Fibroblast of the conjunctiva (primary cell): ENCODE data around the gene TEX13C.
"Not testable (repeated sequence)": the region's sequence is repeated elsewhere in the genome, so short reads cannot be mapped to it uniquely, and the experiment has no call there.

Experiments
- DNase-seq: peaks from one replicate; pipeline ENCODE4 v3.0.0-alpha.2; 2010; ENCODE audit warnings: low read depth

TEX13C gene

GRCh38 chrX:125319646-125320521 lies at the start of gene TEX13C:
TSS of gene TEX13C (plus strand) at chrX:125319871. CDS start at chrX:125320120, 249 bp downstream.
- DNase-seq: no peak

DNA sequence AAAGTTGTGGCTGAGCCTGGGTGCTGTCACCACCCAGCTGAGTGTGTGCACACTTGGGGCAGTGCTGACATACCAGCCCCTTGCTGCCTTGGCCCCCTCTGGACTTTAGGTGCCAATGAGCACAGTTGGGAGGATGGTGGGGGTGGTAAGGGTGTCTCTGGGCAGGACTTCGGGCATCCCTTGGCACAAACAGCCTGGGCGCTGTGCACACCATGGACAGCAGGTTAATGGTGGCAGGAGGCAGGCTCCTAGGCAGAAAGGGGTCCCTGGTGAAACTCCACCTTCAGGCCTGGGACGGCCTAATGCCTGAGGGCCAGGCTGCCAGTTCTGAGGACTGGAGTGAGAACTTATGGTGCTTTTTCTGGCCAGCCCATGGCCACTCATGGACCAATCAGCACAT lies 32.4 kb upstream of the TEX13C start:
- no peak for DNase-seq

GRCh38 chrX:125288343-125288742 lies 31.3 kb upstream of the TEX13C start:
- no peak for DNase-seq

- no peak for DNase-seq
These were observed 30.5 kb upstream of the TEX13C start for GRCh38 chrX:125289209-125289608.

DNA sequence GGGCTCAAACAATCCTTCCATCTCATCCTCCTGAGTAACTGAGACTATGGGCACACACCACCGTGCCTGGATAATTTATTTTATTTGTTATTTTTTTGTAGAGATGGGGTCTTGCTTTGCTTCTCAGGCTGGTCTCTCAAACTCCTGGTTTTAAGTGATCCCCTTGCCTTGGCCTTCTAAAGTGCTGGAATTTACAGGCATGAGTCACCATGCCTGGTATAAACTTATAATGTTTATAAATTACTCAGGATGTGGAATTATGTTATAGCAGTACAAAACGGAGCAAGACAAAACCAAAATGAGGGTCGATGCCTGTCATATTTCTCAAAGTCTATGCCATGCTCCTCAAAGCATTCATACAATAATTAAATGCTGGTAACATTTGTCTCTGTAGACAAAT lies 29.8 kb upstream of the TEX13C start:
- DNase-seq: no peak

- no peak for DNase-seq
These were observed 28.5 kb upstream of the TEX13C start for GRCh38 chrX:125291124-125291523.

- no peak for DNase-seq
These were observed 25.6 kb upstream of the TEX13C start for GRCh38 chrX:125293850-125294780.

- DNase-seq: no peak
These were observed 24.3 kb upstream of the TEX13C start for GRCh38 chrX:125295337-125295736.

DNA sequence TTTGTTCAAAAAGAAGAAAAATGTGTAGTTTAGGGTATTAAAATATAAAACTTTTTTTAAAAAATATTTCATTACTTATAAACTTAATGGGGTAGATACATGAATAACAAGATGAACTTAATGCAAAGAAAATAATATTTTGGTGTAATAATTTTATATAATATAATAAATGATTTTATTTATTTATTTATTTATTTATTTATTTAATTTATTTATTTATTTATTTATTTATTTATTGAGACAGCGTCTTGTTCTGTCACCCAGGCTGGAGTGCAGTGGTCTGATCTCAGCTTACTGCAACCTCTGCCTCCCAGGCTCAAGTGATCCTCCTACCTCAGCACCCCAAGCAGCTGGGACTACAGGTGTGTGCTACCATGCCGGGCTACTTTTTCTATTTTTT lies 20.8 kb upstream of the TEX13C start:
- no peak for DNase-seq

DNA sequence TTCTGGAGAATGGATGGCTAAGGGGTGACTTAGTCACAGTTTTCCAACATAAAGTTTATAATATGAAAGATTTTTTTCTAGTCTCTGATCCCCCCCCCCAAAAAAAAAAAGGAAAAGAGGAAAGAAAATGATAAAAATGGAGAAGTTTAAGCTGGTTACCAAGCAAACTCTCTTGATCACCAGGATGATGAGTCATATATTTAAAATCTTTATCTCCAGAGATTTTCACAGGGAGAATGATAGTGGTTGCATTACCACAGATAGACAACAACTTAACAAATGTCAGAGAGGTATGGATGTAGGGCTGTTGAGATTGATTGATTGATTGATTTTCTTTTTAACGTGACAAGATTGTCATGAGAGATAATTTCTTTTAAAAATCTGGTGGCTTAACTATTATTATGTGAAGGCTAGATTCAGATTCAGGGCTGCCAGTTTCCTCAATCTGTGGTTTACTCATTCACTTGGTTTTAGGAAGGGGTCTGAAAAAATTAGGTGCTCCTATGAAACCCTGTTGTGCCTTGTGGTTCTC lies 13.3 kb upstream of the TEX13C start:
- DNase-seq: no peak

GRCh38 chrX:125308653-125309052 lies 11.0 kb upstream of the TEX13C start:
- DNase-seq: no peak

DNA sequence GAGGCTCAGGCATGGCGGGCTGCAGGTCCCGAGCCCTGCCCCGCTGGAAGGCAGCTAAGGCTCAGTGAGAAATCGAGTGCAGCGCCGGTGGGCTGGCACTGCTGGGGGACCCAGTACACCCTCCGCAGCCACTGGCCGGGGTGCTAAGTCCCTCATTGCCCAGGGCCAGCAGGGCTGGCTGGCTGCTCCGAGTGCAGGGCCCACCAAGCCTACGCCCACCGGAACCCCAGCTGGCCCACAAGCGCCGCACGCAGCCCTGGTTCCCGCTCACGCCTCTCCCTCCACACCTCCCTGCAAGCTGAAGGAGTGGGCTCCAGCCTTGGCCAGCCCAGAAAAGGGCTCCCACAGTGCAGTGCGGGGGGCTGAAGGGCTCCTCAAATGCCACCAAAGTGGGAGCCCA lies 505 bp upstream of the TEX13C start:
- DNase-seq: not testable (repeated sequence)

DNA sequence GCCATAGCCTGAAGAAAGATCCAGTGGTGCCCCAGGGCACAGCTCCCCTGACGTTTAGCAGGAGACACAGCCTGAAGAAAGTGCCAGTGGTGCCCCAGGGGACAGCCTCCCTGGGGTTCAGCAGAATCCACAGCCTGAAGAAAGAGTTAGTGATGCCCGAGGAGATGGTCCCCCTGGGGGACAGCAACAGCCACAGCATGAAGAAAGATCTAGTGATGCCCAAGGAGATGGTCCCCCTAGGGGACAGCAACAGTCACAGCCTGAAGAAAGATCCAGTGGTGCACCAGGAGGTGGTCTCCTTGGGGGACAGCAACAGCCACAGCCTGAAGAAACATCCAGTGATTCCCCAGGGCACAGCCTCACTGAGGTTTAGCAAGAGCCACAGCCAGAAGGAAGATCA lies 2.8 kb downstream of the TEX13C start:
- no peak for DNase-seq

GRCh38 chrX:125326599-125326998 lies 6.9 kb downstream of the TEX13C start:
- DNase-seq: no peak

GRCh38 chrX:125327891-125328290 lies 8.2 kb downstream of the TEX13C start:
- no peak for DNase-seq

- no peak for DNase-seq
These were observed 13.9 kb downstream of the TEX13C start for GRCh38 chrX:125333583-125333982.

GRCh38 chrX:125340490-125340889 lies 20.8 kb downstream of the TEX13C start:
- no peak for DNase-seq

- DNase-seq: no peak
These were observed 54.5 kb downstream of the TEX13C start for GRCh38 chrX:125374169-125374568.
